Occipital lobe (tissue), 2 donors: ENCODE results near the gene SAPCD2. TPM values are rescaled to one million over a fixed set of nuclear protein-coding genes. Genes with fewer than 3 reads are reported as not detected.
"Not testable (repeated sequence)": the region's sequence is repeated elsewhere in the genome, so short reads cannot be mapped to it uniquely, and the experiment has no call there.

ENCODE experiments used
- DNase-seq: peaks from one replicate; lab custom pipeline; 2025; lab: John Stamatoyannopoulos, UW
- total RNA-seq: library from RNA; depleted of rRNA; stranded (reverse); fragments of >200 nt; gene quantifications from one replicate; pipeline ENCODE4 v1.2.3, GENCODE V29; 2014

Gene SAPCD2
- total RNA-seq, 1 donor from 2014 or later = 1.6 TPM

DNA sequence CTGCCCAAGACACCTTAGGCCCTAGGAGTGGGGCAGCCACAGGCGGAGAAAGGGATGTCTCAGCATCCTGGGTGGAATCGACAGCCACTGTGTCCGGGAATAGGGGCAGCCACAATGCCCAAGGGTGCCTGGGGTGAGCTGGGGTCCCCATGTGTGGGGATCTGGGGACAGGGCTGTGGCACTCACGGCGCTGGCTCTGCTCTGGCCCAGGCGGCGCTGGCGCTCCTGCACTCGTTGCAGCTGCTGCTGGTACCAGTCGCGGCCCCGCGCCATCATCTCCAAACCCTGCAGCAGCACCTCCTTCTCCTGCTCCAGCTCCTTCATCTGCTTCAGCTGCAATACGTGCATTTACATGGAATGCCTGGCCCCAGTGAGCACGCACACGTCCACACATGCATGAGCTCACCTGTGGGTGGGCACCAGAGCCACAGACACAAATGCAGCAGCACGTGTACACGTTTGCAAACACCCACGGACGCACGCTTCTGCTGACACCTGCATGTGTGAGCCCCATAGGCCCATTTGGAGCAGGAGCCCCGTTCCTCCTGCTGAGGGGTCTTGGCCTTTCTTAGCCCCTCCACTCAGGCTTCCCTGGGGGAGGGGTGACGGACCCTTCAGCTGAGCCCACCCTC is 4.9 kb downstream of the SAPCD2 start:
- DNase-seq = no peak

GRCh38 chr9:137064880-137065164 is 5.5 kb downstream of the SAPCD2 start:
- no peak for DNase-seq

- DNase-seq = peak; percentile 25
These were observed 6.1 kb downstream of the SAPCD2 start for GRCh38 chr9:137064027-137064879.

DNA sequence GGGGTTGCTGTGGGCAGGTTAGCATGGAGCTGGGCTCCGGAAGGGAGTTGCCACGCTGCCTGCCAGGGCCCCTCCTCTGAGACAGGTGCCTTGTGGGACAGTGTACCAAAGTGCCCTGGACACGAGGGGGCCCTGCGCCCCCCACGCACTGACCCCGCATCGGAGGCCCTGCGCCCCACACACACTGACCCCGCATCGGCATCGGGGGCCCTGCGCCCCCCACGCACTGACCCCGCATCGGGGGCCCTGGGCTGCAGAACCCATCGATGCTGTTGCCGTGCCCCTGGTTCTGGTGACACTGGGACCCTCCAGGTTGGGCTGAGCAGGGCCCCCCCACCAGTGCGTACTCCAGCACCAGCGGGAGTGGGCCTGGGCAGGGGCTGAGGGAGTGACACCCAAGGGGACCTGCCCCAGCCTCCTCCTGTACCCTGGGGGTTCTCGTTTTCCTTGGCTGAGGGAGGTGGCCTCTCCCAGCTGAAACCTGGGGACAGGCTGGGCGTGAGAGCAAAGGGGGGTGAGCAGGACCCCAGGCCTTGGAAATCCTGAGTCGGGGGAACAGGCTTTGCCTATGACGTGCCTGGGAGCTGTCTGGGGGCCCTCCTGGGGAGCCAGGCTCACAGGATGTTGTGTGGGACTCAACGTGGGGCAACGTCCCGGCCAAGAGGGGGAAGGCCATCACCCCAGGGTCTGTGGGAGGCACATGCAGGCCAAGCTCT is 6.9 kb downstream of the SAPCD2 start:
- no peak for DNase-seq

DNA sequence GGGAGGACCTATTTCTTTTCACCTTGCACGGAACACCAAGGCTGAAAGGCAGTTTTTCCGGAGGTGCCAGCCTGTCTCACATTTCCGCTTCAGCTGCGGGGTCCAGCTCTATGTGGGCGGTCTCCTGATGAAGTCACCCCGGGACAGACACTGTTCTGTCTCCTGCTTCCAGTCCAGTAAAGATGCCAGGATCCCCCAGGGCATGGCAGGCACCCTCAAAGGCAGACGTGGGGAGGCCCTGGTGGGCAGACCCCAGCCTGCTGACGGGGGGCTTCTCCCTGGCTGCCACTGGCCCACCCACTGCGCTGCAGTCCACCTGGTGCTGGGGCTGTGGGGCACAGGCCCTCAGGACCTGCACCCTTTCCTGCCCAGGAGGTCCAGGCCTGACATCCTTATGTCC is 7.6 kb downstream of the SAPCD2 start:
- not testable (repeated sequence) for DNase-seq

- no peak for DNase-seq
These were observed 8.0 kb downstream of the SAPCD2 start for GRCh38 chr9:137062384-137062783.

- no peak for DNase-seq
These were observed 11.7 kb downstream of the SAPCD2 start for GRCh38 chr9:137058521-137059234.

GRCh38 chr9:137057545-137057944 is 12.8 kb downstream of the SAPCD2 start:
- no peak for DNase-seq

GRCh38 chr9:137056739-137057415 is 13.5 kb downstream of the SAPCD2 start:
- DNase-seq = no peak

DNA sequence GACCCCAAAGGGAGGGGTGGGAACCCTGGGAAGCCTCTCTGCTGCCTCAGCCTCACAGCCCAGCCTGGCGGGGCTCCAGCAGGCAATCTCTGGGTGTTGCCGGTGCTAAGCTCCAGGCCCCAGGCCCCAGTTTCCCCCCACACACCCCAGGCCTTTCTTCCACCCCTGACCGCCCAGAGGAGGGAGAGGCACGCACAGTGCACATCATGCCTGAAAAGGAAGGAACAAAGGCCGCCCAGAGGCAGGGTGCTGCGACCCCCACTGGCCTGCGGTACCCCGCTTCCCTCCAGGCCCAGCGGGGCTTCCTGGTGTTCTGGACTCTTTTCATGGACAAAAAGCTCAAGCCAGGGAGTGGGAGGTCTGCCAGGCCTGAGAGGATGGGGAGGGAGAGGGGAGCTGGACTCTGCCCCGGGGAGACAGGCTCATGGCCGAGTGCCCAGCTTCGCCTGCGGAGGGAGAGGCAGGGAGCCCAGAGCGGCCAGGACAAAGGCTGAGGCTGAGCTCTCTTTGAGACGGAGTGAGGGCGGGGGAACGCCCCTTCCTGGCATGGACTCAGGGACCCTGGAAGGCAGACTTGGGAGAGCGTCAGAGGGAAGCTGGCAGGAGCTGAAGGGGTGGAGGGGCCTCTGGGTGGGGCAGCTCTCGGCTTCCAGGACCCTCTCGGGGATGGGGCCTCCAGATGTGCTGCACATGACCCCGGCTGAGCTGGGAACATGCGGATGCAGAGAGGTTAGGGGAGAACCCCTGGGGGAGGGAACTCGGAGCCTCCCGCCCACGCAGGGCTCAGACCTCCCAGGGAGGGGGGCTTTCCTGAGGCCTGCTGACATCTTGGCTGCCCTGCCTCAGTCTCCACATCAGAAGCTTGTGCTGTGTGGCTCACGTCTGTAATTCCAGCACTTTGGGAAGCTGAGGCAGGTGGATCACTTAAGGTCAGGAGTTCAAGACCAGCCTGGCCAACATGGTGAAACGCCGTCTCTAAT is 14.7 kb downstream of the SAPCD2 start:
- peak; percentile 85 for DNase-seq

DNA sequence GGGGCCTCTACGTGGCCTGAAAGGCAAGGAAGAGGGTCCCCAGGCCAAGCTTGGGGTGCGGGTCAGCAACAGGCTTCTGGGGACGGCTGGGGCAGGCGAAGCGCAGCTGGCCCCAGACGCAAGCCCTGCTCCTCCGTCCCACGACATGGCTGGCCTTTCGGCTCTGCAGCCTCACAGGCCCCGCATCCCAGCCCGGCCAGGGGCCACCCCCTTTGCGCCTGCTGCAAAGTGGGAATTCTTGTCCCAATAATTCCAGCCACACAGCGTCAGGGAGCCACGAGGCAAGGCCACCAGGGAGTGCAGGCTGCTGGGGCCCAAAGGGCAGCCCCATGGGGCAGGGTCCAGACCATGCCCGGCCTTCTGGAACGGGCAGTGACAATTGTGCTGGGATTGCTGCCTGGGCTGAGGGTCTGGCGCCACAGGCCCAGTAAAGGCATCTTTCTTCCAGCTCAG is 15.4 kb downstream of the SAPCD2 start:
- no peak for DNase-seq

GRCh38 chr9:137053944-137054931 is 16.1 kb downstream of the SAPCD2 start, which contains the start of gene ENTPD2:
Gene ENTPD2 (minus strand): TSS chr9:137054061. CDS start chr9:137053997, 64 bp downstream.
- no peak for DNase-seq

DNA sequence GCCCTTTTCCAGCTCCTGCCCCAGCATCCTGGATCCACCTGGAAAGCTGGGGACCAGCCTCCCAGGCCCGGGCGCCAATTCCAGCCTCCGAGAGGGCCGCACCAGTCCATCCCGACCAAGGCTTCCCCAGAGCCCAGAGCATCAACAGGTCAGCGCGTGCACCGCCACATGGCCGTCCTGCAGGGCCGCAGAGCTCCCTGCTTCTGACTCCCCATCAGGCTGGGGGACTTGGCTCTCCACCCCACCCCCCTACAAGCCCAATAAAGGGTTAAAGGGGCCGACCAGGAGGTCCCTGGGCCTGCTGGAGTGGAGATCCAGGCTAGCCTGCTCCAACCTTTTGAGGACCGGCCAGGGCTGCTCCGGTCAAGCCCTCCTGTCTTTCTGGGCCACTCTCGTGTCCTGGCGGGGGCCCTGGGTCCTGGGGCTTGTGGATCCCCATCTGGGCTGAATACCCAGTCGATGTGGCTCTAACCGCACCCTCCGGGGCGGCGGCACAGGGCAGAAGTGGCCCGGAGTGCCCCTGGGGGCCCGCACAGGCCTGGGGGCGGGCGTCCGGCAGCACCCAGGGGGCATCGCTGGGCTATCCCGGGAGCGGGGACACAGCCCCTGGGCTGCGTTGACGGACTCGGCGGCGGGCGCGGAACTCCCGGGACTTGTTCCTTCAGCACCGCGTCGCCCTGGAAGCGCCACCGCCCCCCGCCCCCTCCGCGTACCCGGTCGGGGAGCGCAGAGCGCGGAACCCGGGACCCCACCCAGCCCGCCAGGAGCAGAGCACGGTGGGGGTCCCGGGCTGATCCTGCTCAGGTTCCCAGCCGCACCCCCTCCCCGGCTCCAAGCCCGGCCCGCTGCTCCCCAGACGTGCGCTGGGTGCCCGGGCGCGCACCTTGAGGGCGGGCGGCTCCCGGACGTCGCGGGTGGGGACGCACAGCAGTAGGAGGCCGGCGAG is 17.1 kb downstream of the SAPCD2 start:
- DNase-seq = no peak

DNA sequence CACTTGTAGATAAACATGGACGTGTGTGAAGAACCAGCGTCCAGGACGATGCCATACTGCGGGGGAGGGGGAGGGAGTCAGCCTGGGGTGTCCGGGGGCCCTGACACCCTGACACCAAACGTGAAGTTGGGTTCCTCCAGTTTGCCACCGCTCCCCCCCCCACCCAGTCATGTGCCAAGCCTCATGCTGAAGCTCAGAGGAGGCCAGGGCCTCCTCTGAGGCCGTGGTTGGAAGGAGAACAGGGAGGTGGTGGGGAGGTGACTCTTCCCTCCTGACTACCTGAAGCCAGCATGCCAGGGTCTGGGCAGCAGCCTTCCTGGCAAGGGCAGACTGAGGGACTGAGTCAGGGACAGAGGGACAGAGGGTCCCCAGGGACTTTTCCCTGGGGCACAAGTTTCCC is 18.1 kb downstream of the SAPCD2 start:
- DNase-seq = no peak

GRCh38 chr9:137051145-137051724 is 19.1 kb downstream of the SAPCD2 start:
- DNase-seq = no peak

GRCh38 chr9:137050570-137050969 is 19.8 kb downstream of the SAPCD2 start:
- no peak for DNase-seq
